Fibroblast of skin of left quadriceps (primary cell): ENCODE data around the gene PRAME.
"Not testable (repeated sequence)": the region's sequence is repeated elsewhere in the genome, so short reads cannot be mapped to it uniquely, and the experiment has no call there.

ENCODE experiments used
- DNase-seq, 2 experiments: peaks; one replicate each; pipeline ENCODE4 v3.0.0-alpha.2; 2013; ENCODE audit warnings: low read depth in 2 of 2

PRAME gene

GRCh38 chr22:22550789-22551434 is 8.2 kb downstream of the PRAME start:
- DNase-seq: no peak

GRCh38 chr22:22548910-22549309 is 10.2 kb downstream of the PRAME start:
- no peak for DNase-seq

- DNase-seq: no peak
Measured at GRCh38 chr22:22548317-22548716, 10.7 kb downstream of the PRAME start.

DNA sequence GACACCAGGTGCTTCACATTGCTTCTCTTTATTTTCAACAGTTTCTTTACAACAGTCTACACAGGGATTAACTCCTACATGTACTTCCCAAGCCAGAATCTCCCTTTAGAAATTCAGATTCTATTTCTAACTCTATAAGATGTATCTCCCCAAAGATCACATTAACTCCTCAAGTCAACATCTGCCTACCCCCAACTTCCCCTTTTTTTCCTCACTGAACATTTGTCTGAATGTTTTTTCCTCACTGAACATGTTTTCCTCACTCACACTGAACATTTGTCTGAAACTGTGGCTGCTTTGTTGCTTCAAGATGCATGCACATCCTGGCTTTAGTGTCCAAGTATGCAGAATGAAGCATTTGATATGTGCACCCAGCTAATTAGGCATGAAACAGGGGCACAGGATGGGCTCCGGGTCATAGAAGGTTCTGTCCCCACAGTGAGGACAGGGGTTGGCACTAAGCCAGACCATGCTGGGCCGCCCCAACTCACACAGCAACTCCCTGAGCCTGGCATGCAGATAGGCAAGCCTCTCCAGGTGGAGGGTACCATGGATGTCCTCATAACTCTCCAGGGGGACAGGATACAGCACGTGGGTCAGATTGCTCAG is 11.3 kb downstream of the PRAME start:
- no peak for DNase-seq

GRCh38 chr22:22547226-22547625 is 11.8 kb downstream of the PRAME start:
- no peak for DNase-seq

GRCh38 chr22:22546490-22546889 is 12.6 kb downstream of the PRAME start:
- no peak for DNase-seq

DNA sequence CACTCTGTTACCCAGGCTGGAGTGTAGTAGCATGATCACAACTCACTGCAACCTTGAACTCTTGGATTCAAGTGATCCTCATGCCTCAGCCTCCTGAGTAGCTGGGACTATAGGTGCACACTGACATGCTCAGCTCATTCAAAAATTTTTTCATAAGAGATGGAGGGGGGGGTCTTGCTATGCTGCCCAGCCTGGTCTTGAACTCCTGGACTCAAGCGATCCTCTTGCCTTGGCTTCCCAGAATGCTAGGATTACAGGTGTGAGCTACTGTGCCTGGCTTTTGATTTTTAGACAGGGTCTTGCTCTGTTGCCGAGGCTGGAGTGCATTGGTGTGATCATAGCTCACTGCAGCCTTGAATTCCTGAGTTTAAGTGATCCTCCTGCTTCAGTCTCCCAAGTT is 14.0 kb downstream of the PRAME start:
- DNase-seq: no peak

DNA sequence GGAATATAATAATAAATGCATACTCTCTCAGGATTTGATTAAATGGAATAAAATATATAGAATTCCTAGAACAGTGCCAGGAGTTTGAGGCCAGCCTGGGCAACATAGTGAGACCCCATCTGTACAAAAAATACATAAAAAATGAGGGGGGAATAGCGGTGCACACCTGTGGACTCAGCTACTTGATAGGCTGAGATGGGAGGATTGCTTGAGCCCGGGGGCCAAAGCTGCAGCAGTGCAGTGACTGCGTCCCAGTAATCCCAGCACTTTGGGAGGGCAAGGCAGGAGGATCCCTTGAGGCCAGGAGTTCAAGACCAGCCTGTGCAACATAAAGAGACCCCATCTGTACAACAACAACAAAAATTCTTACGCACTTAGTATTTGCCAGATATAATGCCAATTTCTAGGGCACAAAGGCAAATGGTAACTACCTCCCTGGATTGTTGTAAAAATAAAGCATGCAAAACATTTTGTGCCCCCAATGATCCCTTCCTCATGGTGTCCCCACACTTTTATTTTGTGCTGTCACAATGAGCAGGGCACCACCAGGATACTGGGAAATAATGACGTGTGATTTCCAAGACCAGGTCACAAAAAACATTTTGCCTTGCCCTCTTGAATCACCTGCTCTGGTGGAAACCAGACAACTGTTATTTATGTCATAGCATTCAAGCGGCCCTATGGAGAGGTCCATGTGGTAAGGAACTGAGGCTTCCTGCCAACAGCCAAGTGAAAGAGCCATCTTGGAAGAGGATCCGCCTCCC is 20.7 kb downstream of the PRAME start:
- no peak for DNase-seq

GRCh38 chr22:22536916-22537315 is 22.1 kb downstream of the PRAME start:
- DNase-seq: no peak

GRCh38 chr22:22536515-22536914 is 22.6 kb downstream of the PRAME start:
- no peak for DNase-seq

- DNase-seq: no peak
Measured at GRCh38 chr22:22535662-22536061, 23.4 kb downstream of the PRAME start.

DNA sequence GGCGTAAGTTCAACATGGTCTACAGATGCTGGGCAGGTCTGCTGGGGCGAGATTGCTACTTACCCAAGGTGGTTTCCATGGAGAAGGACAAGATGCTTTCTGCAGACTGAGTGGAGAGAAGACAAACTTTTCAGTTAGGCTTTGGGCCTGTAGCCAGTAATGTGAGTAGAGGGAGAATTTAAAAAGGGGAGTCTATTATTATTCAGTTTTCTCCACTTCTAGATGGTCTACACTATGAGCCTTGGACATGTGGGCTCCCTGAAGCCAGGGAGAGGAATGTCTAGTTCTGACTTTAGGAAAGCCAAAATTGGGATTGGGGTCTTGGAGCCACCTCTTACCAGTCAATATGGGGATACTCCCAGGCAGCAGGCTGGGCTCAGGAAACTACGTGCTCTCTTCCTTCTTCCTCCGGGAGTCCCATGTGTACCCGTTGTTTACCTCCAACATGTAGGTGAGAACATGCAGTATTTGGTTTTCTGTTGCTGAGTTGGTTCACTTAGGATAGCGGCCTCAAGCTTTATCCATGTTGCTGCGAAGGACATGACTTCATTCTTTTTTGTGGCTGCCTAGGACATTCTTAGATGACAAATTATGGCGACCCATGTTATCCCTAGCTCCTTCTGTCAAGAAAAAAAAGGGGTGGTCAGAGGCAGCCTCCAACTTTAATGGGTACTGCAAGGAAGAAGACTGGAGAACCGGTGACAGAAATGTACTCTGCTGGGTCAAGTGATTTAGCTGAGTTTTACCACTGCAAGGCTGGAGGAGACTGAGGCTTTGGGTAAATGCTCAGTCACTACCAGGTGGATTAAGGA is 24.3 kb downstream of the PRAME start:
- DNase-seq: no peak

DNA sequence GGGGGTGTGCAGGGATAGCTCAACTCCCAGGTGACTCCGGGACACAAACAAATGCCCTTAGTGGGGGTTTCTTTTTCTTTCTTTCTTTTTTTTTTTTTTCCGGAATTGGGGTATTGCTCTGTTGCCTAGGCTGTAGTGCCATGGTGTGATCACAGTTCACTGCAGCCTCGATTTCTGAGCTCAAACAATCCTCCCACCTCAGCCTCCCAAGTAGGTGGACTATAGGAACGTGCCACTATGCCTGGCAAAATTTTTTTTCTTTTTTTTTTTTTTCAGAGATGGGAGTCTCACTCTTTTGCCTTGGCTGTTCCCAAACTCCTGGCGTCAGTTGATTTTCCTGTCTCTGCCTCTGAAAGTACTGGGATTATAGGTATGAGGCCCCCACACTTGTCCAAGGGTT is 25.2 kb downstream of the PRAME start:
- no peak for DNase-seq

- no peak for DNase-seq
Measured at GRCh38 chr22:22533417-22533816, 25.6 kb downstream of the PRAME start.

GRCh38 chr22:22532547-22533071 is 26.5 kb downstream of the PRAME start:
- not testable (repeated sequence) for DNase-seq

DNA sequence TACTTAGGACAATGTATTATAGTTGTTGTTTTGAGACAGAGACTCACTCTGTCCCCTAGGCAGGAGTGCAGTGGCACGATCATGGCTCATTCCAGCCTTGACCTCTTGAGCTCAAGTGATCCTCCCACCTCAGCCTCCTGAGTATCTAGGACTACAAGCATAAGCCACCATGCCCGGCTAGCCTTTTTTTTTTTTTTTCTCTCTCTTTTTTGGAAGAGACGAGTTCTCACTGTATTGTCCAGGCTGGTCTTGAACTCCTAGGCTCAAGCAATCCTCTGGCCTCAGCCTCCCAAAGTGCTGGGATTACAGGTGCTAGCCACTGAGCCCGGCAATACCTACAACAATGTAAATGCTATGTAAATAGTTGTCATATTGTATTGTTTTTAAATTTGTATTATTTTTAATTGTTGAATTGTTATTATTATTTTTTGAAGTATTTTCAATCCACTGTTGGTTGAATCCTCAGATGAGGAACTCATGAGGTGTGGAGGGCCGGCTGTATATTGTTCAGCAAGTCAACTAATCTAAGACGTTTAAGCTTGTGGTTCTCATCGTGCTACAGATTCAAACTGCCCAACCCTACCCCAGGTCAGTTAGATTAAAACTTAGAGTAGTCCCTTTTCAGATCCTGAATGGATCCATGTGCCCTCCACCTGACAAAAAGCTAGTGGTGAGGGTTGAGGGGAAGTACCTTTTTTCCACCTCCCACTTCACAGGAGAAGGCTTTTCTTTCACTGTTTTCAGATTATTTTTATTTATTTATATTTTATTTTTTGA is 27.1 kb downstream of the PRAME start:
- no peak for DNase-seq

DNA sequence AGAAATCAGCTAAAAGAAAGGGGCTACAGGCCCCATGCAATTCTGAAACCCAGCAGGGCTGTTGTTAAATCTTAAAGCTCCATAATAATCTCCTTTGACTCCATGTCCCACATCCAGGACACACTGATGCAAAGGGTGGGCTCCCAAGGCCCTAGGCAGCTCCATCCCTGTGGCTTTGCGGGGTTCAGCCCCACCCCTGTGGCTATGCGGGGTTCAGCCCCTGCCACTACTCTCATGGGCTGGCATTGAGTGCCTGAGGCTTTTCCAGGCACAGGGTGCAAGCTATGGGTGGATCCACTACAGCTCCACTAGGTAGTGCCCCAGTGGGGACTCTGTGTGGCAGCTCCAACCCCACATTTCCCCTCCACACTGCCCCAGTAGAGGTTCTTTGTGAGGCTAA is 30.3 kb downstream of the PRAME start:
- no peak for DNase-seq

- no peak for DNase-seq
Measured at GRCh38 chr22:22527312-22527711, 31.8 kb downstream of the PRAME start.

GRCh38 chr22:22526125-22526912 is 32.7 kb downstream of the PRAME start:
- no peak for DNase-seq

DNA sequence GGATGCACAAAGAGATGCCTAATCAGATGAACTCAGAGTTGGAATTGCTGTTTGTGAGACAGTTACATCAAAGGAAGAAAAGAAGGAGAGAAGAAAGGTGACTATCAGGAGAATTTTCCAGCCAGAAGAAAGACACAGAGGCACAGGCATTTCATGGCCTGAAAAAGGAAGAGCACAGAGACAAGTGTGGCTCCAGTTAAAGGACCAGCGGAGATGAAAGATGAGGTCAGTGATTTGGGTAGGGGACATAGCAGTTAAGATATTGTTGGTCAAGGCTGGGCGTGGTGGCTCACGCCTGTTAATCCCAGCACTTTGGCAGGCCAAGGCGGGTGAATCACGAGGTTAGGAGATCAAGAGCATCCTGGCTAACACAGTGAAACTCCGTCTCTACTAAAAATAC is 35.6 kb downstream of the PRAME start:
- no peak for DNase-seq
